GM12801 (cell line): ENCODE results near the gene OTUD3.

ENCODE experiments used
- TF ChIP-seq, protein P1 (sequence below): IDR thresholded peaks from one replicate; pipeline ENCODE4 v1.5.1; 2011; ENCODE audit warnings: control low read depth; ENCODE audit not compliant: insufficient read length; ENCODE audit errors: extremely low read depth

Gene OTUD3

DNA sequence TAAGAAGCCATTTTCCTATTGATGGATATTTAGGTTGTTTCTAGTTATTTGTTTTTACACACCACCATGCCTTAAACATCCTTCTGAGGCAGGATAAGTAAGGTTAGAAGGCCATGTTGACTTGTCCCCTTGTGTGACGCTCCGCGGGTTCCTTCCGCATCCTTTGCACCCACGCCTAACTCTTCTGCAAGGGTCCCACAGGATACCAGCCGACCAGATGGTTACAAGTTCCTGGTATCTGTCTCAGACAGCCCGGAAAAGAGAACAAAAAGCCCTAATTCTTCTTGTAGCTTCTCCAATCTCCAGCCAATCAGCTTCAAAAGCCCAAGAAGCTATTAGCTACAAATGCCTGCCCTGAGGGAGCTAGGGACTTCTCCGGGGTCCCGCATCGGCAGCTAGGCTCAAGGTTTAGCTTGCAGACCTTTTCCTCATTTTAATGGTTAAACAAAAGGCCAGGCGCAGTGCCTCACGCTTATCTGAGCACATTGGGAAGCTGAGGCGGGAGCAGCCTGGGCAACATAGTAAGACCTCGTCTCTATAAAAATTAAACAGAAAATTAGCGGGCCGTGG lies 4.9 kb upstream of the OTUD3 start:
- TF ChIP-seq, protein P1, sequence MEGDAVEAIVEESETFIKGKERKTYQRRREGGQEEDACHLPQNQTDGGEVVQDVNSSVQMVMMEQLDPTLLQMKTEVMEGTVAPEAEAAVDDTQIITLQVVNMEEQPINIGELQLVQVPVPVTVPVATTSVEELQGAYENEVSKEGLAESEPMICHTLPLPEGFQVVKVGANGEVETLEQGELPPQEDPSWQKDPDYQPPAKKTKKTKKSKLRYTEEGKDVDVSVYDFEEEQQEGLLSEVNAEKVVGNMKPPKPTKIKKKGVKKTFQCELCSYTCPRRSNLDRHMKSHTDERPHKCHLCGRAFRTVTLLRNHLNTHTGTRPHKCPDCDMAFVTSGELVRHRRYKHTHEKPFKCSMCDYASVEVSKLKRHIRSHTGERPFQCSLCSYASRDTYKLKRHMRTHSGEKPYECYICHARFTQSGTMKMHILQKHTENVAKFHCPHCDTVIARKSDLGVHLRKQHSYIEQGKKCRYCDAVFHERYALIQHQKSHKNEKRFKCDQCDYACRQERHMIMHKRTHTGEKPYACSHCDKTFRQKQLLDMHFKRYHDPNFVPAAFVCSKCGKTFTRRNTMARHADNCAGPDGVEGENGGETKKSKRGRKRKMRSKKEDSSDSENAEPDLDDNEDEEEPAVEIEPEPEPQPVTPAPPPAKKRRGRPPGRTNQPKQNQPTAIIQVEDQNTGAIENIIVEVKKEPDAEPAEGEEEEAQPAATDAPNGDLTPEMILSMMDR, result no peak

DNA sequence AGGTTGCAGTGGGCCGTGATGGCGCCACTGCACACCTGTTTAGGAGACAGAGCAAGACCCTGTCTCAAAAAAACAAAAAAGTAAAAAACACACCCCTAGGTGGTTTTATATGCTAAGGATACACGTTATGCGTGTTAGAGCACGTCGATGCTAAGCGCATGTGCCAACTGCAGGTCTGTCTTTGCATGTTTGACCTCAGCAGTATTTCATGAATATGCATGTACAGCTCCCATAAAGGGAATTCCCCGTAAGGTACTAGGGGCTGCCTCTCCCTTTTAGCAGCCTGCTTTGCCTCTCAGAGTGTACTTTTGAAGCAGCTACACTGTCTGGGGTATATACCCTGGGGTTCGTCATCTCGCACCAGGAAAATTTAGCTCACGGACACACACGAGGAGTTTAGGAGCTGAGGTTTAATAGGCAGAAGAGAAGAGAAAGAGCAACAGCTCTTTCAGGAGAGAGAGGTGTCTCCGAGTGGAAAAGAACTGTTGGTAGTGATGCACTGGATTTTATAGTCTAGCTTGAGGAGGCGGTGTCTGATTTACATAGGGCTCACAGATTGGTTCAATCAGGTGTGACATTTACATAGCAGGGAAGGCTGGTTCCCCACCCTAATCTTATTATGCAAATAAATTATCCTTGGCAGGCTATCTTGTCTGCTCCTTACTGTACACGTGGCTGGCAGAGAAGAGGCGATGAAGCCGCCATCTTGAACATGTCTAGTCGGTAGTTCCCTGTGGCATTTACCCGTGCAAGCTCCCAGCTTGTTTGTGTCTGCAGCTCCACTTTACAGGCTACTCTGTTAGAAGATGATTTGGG lies 4.2 kb upstream of the OTUD3 start:
- TF ChIP-seq, protein P1, result no peak

DNA sequence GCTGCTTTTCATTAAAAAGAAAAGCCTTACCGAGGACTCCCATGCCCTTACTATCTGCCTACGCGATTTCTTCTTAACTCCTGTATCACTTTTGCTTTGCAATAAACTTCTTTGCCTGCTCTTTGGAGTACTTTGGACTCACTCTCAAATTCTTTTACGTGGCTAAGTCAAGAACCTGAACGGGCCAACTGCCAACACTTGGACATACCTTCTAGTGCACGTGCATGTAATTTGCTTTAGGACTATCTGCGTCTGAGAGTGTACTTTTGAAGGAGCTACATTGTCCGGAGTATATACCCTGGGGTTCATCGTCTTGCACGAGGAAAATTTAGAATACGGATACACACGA lies 3.6 kb upstream of the OTUD3 start:
- TF ChIP-seq, protein P1, result no peak

DNA sequence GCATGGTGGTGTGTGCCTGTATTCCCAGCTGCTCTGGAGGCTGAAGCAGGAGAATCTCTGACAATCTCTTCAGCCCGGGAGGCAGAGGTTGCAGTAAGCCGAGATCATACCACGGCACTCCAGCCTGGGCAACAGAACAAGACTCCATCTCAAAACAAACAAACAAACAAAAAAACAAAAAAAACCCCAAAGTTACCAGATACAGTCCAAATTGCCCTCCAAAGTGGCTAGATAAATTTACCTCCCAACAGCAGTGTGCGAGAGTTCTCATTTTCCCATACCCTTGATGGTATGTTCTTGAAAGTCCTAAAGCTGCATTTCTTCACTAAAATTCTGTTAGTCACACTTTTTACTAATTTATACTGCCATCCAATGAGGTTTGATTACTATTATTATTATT lies 3.0 kb upstream of the OTUD3 start:
- TF ChIP-seq, protein P1, result no peak

DNA sequence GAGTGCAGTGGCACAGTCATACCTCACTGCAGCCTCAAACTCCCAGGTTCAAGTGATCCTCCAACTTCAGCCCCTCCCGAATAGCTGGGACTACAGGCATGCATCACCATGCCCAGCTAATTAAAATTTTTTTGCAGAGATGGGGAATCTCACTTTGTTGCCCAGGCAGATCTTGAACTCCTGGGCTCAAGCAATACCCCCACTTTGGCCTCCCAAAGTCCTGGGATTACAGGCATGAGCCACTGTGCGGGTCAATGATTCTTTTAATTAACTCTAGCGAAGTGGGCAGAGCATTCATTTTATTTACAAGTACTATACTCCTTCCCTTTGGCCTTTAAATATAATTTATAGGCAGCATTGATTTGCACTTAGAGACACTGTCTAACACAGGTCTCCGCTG lies 2.5 kb upstream of the OTUD3 start:
- TF ChIP-seq, protein P1, result no peak

DNA sequence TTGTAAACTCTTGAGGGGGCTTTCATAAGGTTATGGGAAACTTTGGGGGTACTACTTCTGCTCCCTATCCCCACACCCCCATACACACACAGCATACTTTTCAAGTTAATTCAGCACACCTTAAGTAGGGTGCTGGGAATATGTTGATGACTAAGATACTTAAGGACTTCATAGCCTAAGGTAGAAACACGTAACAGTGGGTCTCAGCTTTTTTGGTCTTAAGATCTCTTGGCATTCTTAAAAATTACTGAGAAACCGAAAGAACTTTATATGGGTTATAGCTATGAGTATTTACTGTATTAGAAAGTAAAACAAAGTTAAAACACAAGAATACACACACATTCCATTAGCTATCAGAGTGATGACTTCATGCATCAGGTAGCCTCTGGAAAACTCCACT lies 2.1 kb downstream of the OTUD3 start:
- TF ChIP-seq, protein P1, result no peak

DNA sequence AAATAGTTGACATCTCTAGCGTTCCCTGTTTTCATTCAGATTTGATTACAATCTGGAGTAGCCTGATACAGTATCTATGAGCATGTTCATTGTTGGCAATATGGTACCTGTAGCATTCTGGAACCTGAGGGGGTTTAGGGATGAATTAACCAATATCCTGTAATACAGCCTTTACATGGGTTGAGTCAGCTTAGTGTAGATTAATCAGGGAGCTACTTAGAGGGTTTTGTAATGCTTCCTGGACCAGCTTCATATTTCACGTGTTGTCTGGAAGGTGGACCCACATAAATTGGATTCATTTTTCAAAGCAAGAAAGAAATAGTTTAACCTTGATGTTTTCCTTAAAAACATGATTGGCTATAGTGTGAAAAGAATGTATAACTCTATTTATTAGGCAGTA lies 3.6 kb downstream of the OTUD3 start:
- TF ChIP-seq, protein P1, result no peak
